ENCODE data around the gene EAPP.
"Not testable (repeated sequence)": the region's sequence is repeated elsewhere in the genome, so short reads cannot be mapped to it uniquely, and the experiment has no call there.

Gene EAPP

GRCh38 chr14:34537677-34538009 is 1.9 kb downstream of the EAPP start:
- DNase-seq = no peak

- DNase-seq = no peak
These were observed 2.4 kb downstream of the EAPP start for GRCh38 chr14:34536951-34537676.

GRCh38 chr14:34527591-34527990 is 11.9 kb downstream of the EAPP start:
- DNase-seq = no peak

GRCh38 chr14:34524216-34524615 is 15.3 kb downstream of the EAPP start:
- DNase-seq = not testable (repeated sequence)

GRCh38 chr14:34522496-34522895 is 17.0 kb downstream of the EAPP start:
- no peak for DNase-seq

- DNase-seq = not testable (repeated sequence)
These were observed 18.4 kb downstream of the EAPP start for GRCh38 chr14:34521071-34521470.

GRCh38 chr14:34520304-34520970 is 19.1 kb downstream of the EAPP start:
- DNase-seq = not testable (repeated sequence)

GRCh38 chr14:34507884-34508283 is 31.6 kb downstream of the EAPP start:
- DNase-seq = no peak

GRCh38 chr14:34507459-34507858 is 32.0 kb downstream of the EAPP start:
- no peak for DNase-seq

GRCh38 chr14:34505124-34505491 is 34.4 kb downstream of the EAPP start:
- DNase-seq = not testable (repeated sequence)

- not testable (repeated sequence) for DNase-seq
These were observed 35.5 kb downstream of the EAPP start for GRCh38 chr14:34504027-34504426.

GRCh38 chr14:34502545-34503225 is 36.8 kb downstream of the EAPP start:
- no peak for DNase-seq

- DNase-seq = no peak
These were observed 37.5 kb downstream of the EAPP start for GRCh38 chr14:34502001-34502400.

- no peak for DNase-seq
These were observed 38.4 kb downstream of the EAPP start for GRCh38 chr14:34501004-34501580.

GRCh38 chr14:34498684-34499412 is 40.7 kb downstream of the EAPP start:
- no peak for DNase-seq

GRCh38 chr14:34496679-34497513 is 42.6 kb downstream of the EAPP start:
- DNase-seq = peak; percentile 78

- no peak for DNase-seq
These were observed 43.4 kb downstream of the EAPP start for GRCh38 chr14:34496007-34496678.

GRCh38 chr14:34489324-34489723 is 50.2 kb downstream of the EAPP start:
- no peak for DNase-seq

- DNase-seq = no peak
These were observed 51.0 kb downstream of the EAPP start for GRCh38 chr14:34488528-34488927.

GRCh38 chr14:34484726-34485125 is 54.8 kb downstream of the EAPP start:
- DNase-seq = no peak

- DNase-seq = no peak
These were observed 57.0 kb downstream of the EAPP start for GRCh38 chr14:34482463-34482862.

- DNase-seq = no peak
These were observed 59.8 kb downstream of the EAPP start for GRCh38 chr14:34479694-34480093.

All from right forelimb (tissue), 1 donor.